ENCODE results near the gene TMPRSS3.

GRCh38 chr21:42360317-42360716 lies 35.5 kb downstream of the TMPRSS3 start:
- TF ChIP-seq CTCF (IDR thresholded peaks at IDR 0.05), result no peak
- no peak for TF ChIP-seq EP300 (IDR thresholded peaks at IDR 0.05)
- no peak for TF ChIP-seq POLR2A (IDR thresholded peaks at IDR 0.05; ENCODE audit: low read depth)
